OCI-LY7 (cell line): ENCODE measurements around the gene CCDC92B. TPM values are rescaled to one million over a fixed set of nuclear protein-coding genes. Genes with fewer than 3 reads are reported as not detected.

ENCODE experiments used
- BruUV-seq: library from RNA; stranded (reverse); fragments of 400-500 nt; replicated peaks from 2 replicates; lab custom pipeline; 2021; lab: Mats Ljungman, UMichigan
- CTCF ChIA-PET: fragments of 300-600 bp; sonication (Branson Sonifier 250); formaldehyde crosslinking; loops from one replicate; lab custom pipeline; 2022; ENCODE audit warnings: antibody characterized with exemption; ENCODE audit not compliant: unreplicated experiment; lab: Charles Lee
- POLR2A ChIA-PET: fragments of 300-600 bp; sonication (Branson Sonifier 250); formaldehyde crosslinking; loops from one replicate; lab custom pipeline; 2022; ENCODE audit warnings: antibody characterized with exemption; lab: Charles Lee
- DNase-seq: peaks from one replicate; pipeline ENCODE4 v3.0.0-alpha.2; 2015; ENCODE audit warnings: low spot score
- H2AFZ ChIP-seq: fragments of 200-600 bp; sonication (generic), shearing (Covaris generic); 2 replicates; pipeline ENCODE4 v1.6.1; 2014; ENCODE audit warnings: mild to moderate bottlenecking, antibody characterized with exemption, low read length, moderate library complexity
- H3K27ac ChIP-seq: fragments of 200-600 bp; sonication (generic); 2 replicates; pipeline ENCODE4 v1.5.1; 2014; ENCODE audit warnings: mixed run types, low read depth, mild to moderate bottlenecking, moderate library complexity, low read length, inconsistent platforms; ENCODE audit not compliant: poor library complexity, severe bottlenecking
- H3K36me3 ChIP-seq: fragments of 200-600 bp; sonication (generic); 2 replicates; pipeline ENCODE4 v1.6.1; 2014; ENCODE audit warnings: mild to moderate bottlenecking, antibody characterized with exemption, low read length, moderate library complexity, mixed read lengths; ENCODE audit not compliant: insufficient read depth
- H3K4me1 ChIP-seq: fragments of 200-600 bp; sonication (generic); 2 replicates; pipeline ENCODE4 v1.5.1; 2014; ENCODE audit warnings: mild to moderate bottlenecking, low read length; ENCODE audit not compliant: insufficient read depth, poor library complexity, severe bottlenecking
- H3K4me2 ChIP-seq: fragments of 200-600 bp; sonication (generic); 2 replicates; pipeline ENCODE4 v1.6.1; 2014; ENCODE audit warnings: mild to moderate bottlenecking, low read length
- H3K4me3 ChIP-seq: fragments of 200-600 bp; sonication (generic); 2 replicates; pipeline ENCODE4 v1.5.1; 2014; ENCODE audit warnings: mild to moderate bottlenecking, low read depth, low read length; ENCODE audit not compliant: poor library complexity, severe bottlenecking
- H3K79me2 ChIP-seq: fragments of 200-600 bp; sonication (generic); 2 replicates; pipeline ENCODE4 v1.6.1; 2016; ENCODE audit warnings: low read depth, mild to moderate bottlenecking, low read length, moderate library complexity, mixed read lengths; ENCODE audit not compliant: insufficient read depth
- H3K9me2 ChIP-seq: fragments of 200-600 bp; sonication (generic); 2 replicates; pipeline ENCODE4 v1.6.1; 2016; ENCODE audit warnings: mild to moderate bottlenecking, low read length, mixed read lengths; ENCODE audit not compliant: insufficient read depth
- H3K9me3 ChIP-seq: fragments of 200-600 bp; sonication (generic); 2 replicates; pipeline ENCODE4 v1.6.1; 2014; ENCODE audit warnings: mild to moderate bottlenecking, mixed run types, low read length, mixed read lengths
- H4K20me1 ChIP-seq: fragments of 200-600 bp; sonication (generic); 2 replicates; pipeline ENCODE4 v1.6.1; 2014; ENCODE audit warnings: mild to moderate bottlenecking, antibody characterized with exemption, low read length, moderate library complexity, mixed read lengths; ENCODE audit not compliant: insufficient read depth
- EZH2phosphoT487 ChIP-seq: fragments of 200-600 bp; sonication (generic); IDR thresholded peaks from 2 replicates; pipeline ENCODE4 v1.6.1; 2018; ENCODE audit warnings: low read depth, borderline replicate concordance, mild to moderate bottlenecking, mixed run types, antibody characterized with exemption, low read length, moderate library complexity, mixed read lengths
- intact Hi-C: fragments of 100-400 bp; cut with micrococcal nuclease; formaldehyde crosslinking; loops from one replicate; pipeline ENCODE4 v1.10.0; 2022; ENCODE audit not compliant: unreplicated experiment
- total RNA-seq, 2 experiments: library from RNA; depleted of rRNA in 1 of 2; stranded (reverse); fragments of >200 nt in 1 of 2; shearing (Covaris generic) in 1 of 2; gene quantifications; 2 replicates each; pipeline ENCODE4 v1.2.3, GENCODE V29; 2014 to 2022
- TF ChIP-seq, protein P1 (sequence below): fragments of 200-600 bp; sonication (generic); conservative IDR thresholded peaks from 2 replicates; pipeline ENCODE4 v1.5.1; 2014; ENCODE audit warnings: mild to moderate bottlenecking, antibody characterized with exemption, low read length, moderate library complexity, mixed read lengths

CCDC92B gene
- total RNA-seq, 2 experiments from 2014 or later = not detected

DNA sequence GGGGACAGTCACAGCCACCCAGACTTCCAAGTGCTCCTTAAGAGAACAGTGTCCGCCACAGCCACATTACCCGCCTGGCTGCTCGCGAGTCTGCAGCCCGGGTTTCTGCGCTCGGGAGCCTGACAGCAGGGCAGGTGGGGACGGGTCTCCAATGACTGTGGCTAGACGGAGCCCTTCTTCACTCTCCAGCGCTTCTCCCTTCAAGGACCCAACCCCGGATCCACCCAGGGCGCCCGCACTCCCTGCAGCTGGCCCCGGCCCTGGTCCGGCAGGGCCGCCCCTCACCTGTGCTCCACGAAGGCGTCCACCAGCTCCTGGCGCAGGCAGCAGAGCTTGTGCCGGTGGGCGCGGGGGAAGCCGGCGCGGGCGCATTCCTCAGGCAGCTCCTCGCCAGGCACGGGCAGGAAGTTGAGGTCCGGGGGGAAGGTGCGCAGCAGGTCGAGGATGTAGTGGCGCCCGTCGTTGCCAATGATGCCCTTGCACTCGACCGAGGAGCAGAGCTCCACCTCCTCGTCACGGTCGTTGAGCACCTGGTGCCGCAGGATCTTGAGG is 51.8 kb downstream of the CCDC92B start:
- POLR2A ChIA-PET = no interaction called here
- intact Hi-C loops = no loop called here

DNA sequence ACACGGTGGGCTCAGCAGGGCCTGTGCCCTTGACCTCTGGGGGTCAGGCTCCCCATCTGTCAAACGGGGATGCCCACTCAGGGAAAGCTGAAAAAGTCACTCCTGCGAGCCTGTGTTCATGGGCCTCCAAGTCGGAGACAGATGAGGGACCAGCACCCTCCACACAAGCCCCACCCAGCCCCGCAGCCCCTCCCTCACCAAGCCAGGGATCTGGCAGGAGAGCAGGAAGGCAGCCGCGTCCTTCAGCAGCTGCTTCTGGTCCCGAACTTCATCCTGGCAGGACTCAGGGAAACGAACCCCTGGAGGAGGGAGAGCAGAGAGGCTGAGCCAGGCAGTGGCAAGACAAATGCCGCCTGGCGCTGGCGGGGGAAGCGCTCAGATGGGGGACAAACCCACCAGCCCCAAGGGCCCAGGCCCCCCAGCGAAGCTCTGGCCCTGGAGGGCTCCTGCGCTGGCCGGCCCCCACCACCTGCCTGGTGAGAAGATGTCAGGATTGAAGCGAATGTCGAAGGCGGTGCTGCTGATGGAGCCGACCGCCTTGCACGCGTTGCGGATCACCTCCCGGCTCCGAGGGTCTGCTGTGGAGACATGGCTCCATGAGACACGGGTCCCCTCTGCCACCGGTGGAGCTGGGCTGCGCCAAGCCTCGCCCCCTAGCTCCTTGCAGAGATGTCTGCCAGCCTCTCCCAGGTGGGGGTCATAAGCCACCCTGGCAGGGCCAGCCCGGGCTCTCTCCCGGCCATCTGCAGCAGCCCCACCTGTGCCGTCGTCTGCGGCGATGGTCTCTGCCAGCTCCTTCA is 53.3 kb downstream of the CCDC92B start:
- Histone ChIP-seq H3K4me2 (no peak overlapping the region), H3K4me3 (no peak overlapping the region), H3K9me3 (no peaks in the 10 kb centered on the region), H4K20me1 (no peaks in the 10 kb centered on the region), H2AFZ (no peak overlapping the region), H3K27ac (no peak overlapping the region), H3K79me2 (no peaks in the 10 kb centered on the region), H3K36me3 (peaks cover 92% of the 10 kb centered on the region), H3K4me1 (no peaks in the 10 kb centered on the region), H3K9me2 (no peaks in the 10 kb centered on the region)
- intact Hi-C loops = no loop called here
- BruUV-seq = no TSS peak
- POLR2A ChIA-PET = no interaction called here
- CTCF ChIA-PET = no interaction called here
- DNase-seq = no peak
- TF ChIP-seq, protein P1, sequence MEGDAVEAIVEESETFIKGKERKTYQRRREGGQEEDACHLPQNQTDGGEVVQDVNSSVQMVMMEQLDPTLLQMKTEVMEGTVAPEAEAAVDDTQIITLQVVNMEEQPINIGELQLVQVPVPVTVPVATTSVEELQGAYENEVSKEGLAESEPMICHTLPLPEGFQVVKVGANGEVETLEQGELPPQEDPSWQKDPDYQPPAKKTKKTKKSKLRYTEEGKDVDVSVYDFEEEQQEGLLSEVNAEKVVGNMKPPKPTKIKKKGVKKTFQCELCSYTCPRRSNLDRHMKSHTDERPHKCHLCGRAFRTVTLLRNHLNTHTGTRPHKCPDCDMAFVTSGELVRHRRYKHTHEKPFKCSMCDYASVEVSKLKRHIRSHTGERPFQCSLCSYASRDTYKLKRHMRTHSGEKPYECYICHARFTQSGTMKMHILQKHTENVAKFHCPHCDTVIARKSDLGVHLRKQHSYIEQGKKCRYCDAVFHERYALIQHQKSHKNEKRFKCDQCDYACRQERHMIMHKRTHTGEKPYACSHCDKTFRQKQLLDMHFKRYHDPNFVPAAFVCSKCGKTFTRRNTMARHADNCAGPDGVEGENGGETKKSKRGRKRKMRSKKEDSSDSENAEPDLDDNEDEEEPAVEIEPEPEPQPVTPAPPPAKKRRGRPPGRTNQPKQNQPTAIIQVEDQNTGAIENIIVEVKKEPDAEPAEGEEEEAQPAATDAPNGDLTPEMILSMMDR = no peak

More for the DNA sequence above, 51.8 kb downstream of the CCDC92B start:
- Histone ChIP-seq H3K4me2 (no peak overlapping the region), H3K4me3 (no peak overlapping the region), H3K79me2 (no peaks in the 10 kb centered on the region), H3K27ac (no peak overlapping the region), H2AFZ (no peak overlapping the region), H3K4me1 (no peaks in the 10 kb centered on the region), H4K20me1 (no peaks in the 10 kb centered on the region), H3K9me3 (no peaks in the 10 kb centered on the region), H3K9me2 (no peaks in the 10 kb centered on the region), H3K36me3 (peaks cover 94% of the 10 kb centered on the region)
- CTCF ChIA-PET = no interaction called here
- DNase-seq = no peak
- TF ChIP-seq EZH2phosphoT487 = no peak
- TF ChIP-seq, protein P1 = no peak
- BruUV-seq = no TSS peak
